K562 (cell line): ENCODE data around the gene OR8D2.

Source experiments
- CHCHD3 ChIP-seq: fragments of 250-450 bp; sonication (Bioruptor Pico); IDR thresholded peaks from 2 replicates; pipeline ENCODE4 v2.1.2; 2022; ENCODE audit warnings: mild to moderate bottlenecking
- NFE2L1 ChIP-seq: fragments of 450-650 bp; IDR thresholded peaks from 2 replicates; pipeline ENCODE4 v1.6.1; 2016; ENCODE audit warnings: missing genetic modification characterization, low read depth, mild to moderate bottlenecking, missing compliant biosample characterization, moderate library complexity, borderline replicate concordance
- RBM14 ChIP-seq: fragments of 200-400 bp; formaldehyde crosslinking; IDR thresholded peaks from 2 replicates; pipeline ENCODE4 v1.6.1; 2018; ENCODE audit warnings: low read depth, mild to moderate bottlenecking, low read length, moderate library complexity, borderline replicate concordance; ENCODE audit not compliant: insufficient read depth
- SMC3 ChIP-seq: conservative IDR thresholded peaks from 2 replicates; pipeline ENCODE4 v1.6.1; 2011; ENCODE audit warnings: low read depth, low read length, improper control_type of control experiment; ENCODE audit not compliant: insufficient read depth
- TAF7 ChIP-seq: fragments of 450-650 bp; IDR thresholded peaks from 2 replicates; pipeline ENCODE4 v1.6.1; 2016; ENCODE audit warnings: missing genetic modification characterization, missing compliant biosample characterization
- ZNF239 ChIP-seq: fragments of 250-450 bp; sonication (Bioruptor Pico); IDR thresholded peaks from 2 replicates; pipeline ENCODE4 v1.4.0; 2020; ENCODE audit warnings: mild to moderate bottlenecking
- TF ChIP-seq, protein P1 (sequence below): fragments of 450-650 bp; IDR thresholded peaks from 2 replicates; pipeline ENCODE4 v1.6.1; 2017; ENCODE audit warnings: antibody characterized with exemption
- TF ChIP-seq, protein P2 (sequence below): fragments of 450-650 bp; IDR thresholded peaks from 2 replicates; pipeline ENCODE4 v1.6.1; 2016; ENCODE audit warnings: borderline replicate concordance
- TF ChIP-seq, protein P3 (sequence below), 2 experiments: fragments of 450-650 bp; conservative IDR thresholded peaks; 2 replicates each; pipeline ENCODE4 v1.6.1; 2017; ENCODE audit warnings: mild to moderate bottlenecking in 2 of 2, moderate library complexity in 2 of 2

DNA sequence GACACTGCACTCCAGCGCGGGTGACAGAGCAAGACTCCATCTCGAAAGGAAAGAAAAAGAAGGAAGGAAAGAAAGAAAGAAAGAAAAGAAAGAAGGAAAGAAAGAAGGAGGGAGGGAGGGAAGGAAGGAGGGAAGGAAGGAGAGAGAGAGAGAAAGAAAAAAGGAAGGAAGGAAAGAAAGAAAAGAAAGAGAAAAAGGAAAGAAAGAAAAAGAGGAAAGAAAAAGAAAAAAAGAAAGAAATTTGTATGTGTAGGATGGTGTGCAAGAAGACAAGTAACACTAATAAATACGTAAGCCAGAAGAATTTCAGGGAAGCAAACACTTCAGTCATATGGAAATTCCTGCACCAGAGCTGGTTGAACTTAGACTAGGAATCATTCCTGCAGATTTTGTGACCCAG lies 6.9 kb downstream of the OR8D2 start:
- TF ChIP-seq NFE2L1 (no peak), ZNF239 (CRISPR knock-in tag) (no peak), RBM14 (no peak), CHCHD3 (CRISPR knock-in tag) (no peak), SMC3 (no peak), TAF7 (tag) (no peak)
- TF ChIP-seq, protein P1, sequence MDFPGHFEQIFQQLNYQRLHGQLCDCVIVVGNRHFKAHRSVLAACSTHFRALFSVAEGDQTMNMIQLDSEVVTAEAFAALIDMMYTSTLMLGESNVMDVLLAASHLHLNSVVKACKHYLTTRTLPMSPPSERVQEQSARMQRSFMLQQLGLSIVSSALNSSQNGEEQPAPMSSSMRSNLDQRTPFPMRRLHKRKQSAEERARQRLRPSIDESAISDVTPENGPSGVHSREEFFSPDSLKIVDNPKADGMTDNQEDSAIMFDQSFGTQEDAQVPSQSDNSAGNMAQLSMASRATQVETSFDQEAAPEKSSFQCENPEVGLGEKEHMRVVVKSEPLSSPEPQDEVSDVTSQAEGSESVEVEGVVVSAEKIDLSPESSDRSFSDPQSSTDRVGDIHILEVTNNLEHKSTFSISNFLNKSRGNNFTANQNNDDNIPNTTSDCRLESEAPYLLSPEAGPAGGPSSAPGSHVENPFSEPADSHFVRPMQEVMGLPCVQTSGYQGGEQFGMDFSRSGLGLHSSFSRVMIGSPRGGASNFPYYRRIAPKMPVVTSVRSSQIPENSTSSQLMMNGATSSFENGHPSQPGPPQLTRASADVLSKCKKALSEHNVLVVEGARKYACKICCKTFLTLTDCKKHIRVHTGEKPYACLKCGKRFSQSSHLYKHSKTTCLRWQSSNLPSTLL: no peak
- TF ChIP-seq, protein P2, sequence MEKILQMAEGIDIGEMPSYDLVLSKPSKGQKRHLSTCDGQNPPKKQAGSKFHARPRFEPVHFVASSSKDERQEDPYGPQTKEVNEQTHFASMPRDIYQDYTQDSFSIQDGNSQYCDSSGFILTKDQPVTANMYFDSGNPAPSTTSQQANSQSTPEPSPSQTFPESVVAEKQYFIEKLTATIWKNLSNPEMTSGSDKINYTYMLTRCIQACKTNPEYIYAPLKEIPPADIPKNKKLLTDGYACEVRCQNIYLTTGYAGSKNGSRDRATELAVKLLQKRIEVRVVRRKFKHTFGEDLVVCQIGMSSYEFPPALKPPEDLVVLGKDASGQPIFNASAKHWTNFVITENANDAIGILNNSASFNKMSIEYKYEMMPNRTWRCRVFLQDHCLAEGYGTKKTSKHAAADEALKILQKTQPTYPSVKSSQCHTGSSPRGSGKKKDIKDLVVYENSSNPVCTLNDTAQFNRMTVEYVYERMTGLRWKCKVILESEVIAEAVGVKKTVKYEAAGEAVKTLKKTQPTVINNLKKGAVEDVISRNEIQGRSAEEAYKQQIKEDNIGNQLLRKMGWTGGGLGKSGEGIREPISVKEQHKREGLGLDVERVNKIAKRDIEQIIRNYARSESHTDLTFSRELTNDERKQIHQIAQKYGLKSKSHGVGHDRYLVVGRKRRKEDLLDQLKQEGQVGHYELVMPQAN: no peak
- TF ChIP-seq, protein P3, sequence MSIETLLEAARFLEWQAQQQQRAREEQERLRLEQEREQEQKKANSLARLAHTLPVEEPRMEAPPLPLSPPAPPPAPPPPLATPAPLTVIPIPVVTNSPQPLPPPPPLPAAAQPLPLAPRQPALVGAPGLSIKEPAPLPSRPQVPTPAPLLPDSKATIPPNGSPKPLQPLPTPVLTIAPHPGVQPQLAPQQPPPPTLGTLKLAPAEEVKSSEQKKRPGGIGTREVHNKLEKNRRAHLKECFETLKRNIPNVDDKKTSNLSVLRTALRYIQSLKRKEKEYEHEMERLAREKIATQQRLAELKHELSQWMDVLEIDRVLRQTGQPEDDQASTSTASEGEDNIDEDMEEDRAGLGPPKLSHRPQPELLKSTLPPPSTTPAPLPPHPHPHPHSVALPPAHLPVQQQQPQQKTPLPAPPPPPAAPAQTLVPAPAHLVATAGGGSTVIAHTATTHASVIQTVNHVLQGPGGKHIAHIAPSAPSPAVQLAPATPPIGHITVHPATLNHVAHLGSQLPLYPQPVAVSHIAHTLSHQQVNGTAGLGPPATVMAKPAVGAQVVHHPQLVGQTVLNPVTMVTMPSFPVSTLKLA (conservative IDR thresholded peaks at IDR 0.05): no peak
